H9 (cell line): Measurements from ENCODE around the gene MYOM1. TPM values are rescaled to one million over a fixed set of nuclear protein-coding genes. Genes with fewer than 3 reads are reported as not detected.

Experiments
- DNase-seq: peaks from one replicate; pipeline ENCODE4 v3.0.0-alpha.2; 2017
- H2AFZ ChIP-seq: one replicate; pipeline ENCODE4 v1.6.1; 2013; ENCODE audit warnings: mild to moderate bottlenecking, low read length, control low read depth, moderate library complexity
- H2AK5ac ChIP-seq: 2 replicates; pipeline ENCODE4 v1.6.1; 2013; ENCODE audit warnings: low read length, control low read depth, mixed read lengths; ENCODE audit not compliant: insufficient read length
- H2BK120ac ChIP-seq: one replicate; pipeline ENCODE4 v1.6.1; 2013; ENCODE audit warnings: low read depth, mild to moderate bottlenecking, low read length, control low read depth, inconsistent platforms; ENCODE audit not compliant: poor library complexity, severe bottlenecking
- H2BK12ac ChIP-seq: 2 replicates; pipeline ENCODE4 v1.6.1; 2013; ENCODE audit warnings: low read length, control low read depth, mixed read lengths, low read depth; ENCODE audit not compliant: insufficient read length
- H2BK15ac ChIP-seq: 2 replicates; pipeline ENCODE4 v1.6.1; 2013; ENCODE audit warnings: low read depth, low read length, control low read depth
- H2BK20ac ChIP-seq: one replicate; pipeline ENCODE4 v1.6.1; 2013; ENCODE audit warnings: low read depth, mild to moderate bottlenecking, low read length, control low read depth, inconsistent platforms; ENCODE audit not compliant: poor library complexity, severe bottlenecking
- H2BK5ac ChIP-seq: 2 replicates; pipeline ENCODE4 v1.6.1; 2013; ENCODE audit warnings: low read length, control low read depth, mixed read lengths; ENCODE audit not compliant: insufficient read length
- H3K14ac ChIP-seq: 2 replicates; pipeline ENCODE4 v1.6.1; 2013; ENCODE audit warnings: low read length, control low read depth; ENCODE audit not compliant: insufficient read depth
- H3K18ac ChIP-seq: 2 replicates; pipeline ENCODE4 v1.6.1; 2013; ENCODE audit warnings: low read depth, mild to moderate bottlenecking, mixed read lengths, low read length, control low read depth; ENCODE audit not compliant: insufficient read length
- H3K23ac ChIP-seq: 2 replicates; pipeline ENCODE4 v1.6.1; 2013; ENCODE audit warnings: low read length, control low read depth, mixed read lengths, low read depth; ENCODE audit not compliant: insufficient read length
- H3K23me2 ChIP-seq: 2 replicates; pipeline ENCODE4 v1.6.1; 2013; ENCODE audit warnings: low read depth, mild to moderate bottlenecking, mixed read lengths, low read length, control low read depth; ENCODE audit not compliant: insufficient read length, poor library complexity, severe bottlenecking
- H3K27ac ChIP-seq: 2 replicates; pipeline ENCODE4 v1.5.1; 2013; ENCODE audit warnings: low read length, control low read depth, mixed read lengths, low read depth; ENCODE audit not compliant: insufficient read length
- H3K27me3 ChIP-seq: 2 replicates; pipeline ENCODE4 v1.6.1; 2013; ENCODE audit warnings: low read length, control low read depth, inconsistent platforms; ENCODE audit not compliant: insufficient read depth
- H3K4ac ChIP-seq: 2 replicates; pipeline ENCODE4 v1.6.1; 2013; ENCODE audit warnings: low read depth, mild to moderate bottlenecking, control low read depth, inconsistent platforms, low read length, moderate library complexity
- H3K4me1 ChIP-seq: 2 replicates; pipeline ENCODE4 v1.6.1; 2013; ENCODE audit warnings: low read length, control low read depth, inconsistent platforms; ENCODE audit not compliant: insufficient read depth
- H3K4me2 ChIP-seq: 2 replicates; pipeline ENCODE4 v1.6.1; 2013; ENCODE audit warnings: low read length, control low read depth, mixed read lengths; ENCODE audit not compliant: insufficient read length, insufficient read depth
- H3K56ac ChIP-seq: 2 replicates; pipeline ENCODE4 v1.6.1; 2013; ENCODE audit warnings: low read depth, mild to moderate bottlenecking, mixed read lengths, low read length, control low read depth; ENCODE audit not compliant: insufficient read length
- H3K79me1 ChIP-seq: 2 replicates; pipeline ENCODE4 v1.6.1; 2013; ENCODE audit warnings: low read depth, mild to moderate bottlenecking, moderate library complexity, low read length, control low read depth, inconsistent platforms; ENCODE audit not compliant: insufficient read depth, poor library complexity, severe bottlenecking
- H3K79me2 ChIP-seq: 2 replicates; pipeline ENCODE4 v1.6.1; 2013; ENCODE audit warnings: low read length, control low read depth, inconsistent platforms; ENCODE audit not compliant: insufficient read depth
- H3K9ac ChIP-seq: 2 replicates; pipeline ENCODE4 v1.6.1; 2013; ENCODE audit warnings: low read length, control low read depth, mixed read lengths; ENCODE audit not compliant: insufficient read length; ENCODE audit errors: extremely low read depth
- H3K9me3 ChIP-seq: one replicate; pipeline ENCODE4 v1.6.1; 2013; ENCODE audit warnings: low read depth, low read length, inconsistent platforms; ENCODE audit not compliant: control insufficient read depth
- H3T11ph ChIP-seq: one replicate; pipeline ENCODE4 v1.6.1; 2013; ENCODE audit warnings: mild to moderate bottlenecking, low read length, control low read depth, inconsistent platforms
- H4K20me1 ChIP-seq: one replicate; pipeline ENCODE4 v1.6.1; 2013; ENCODE audit not compliant: control insufficient read depth, insufficient read length, insufficient read depth
- H4K5ac ChIP-seq: 2 replicates; pipeline ENCODE4 v1.6.1; 2013; ENCODE audit warnings: low read depth, mild to moderate bottlenecking, mixed read lengths, low read length, control low read depth; ENCODE audit not compliant: insufficient read length
- H4K8ac ChIP-seq: replicated peaks from 2 replicates; pipeline ENCODE4 v1.6.1; 2013; ENCODE audit warnings: low read length, control low read depth, mixed read lengths, low read depth; ENCODE audit not compliant: insufficient read length
- H4K91ac ChIP-seq: 2 replicates; pipeline ENCODE4 v1.6.1; 2013; ENCODE audit warnings: low read depth, mild to moderate bottlenecking, moderate library complexity, mixed read lengths, low read length, control low read depth; ENCODE audit not compliant: insufficient read length
- H3K27ac Mint-ChIP-seq, 3 experiments: 2 replicates in 2 of 3; 3 replicates in 1 of 3; pipeline ENCODE4 v1.8.0; 2020 to 2021; ENCODE audit warnings: mixed read lengths in 3 of 3, mild to moderate bottlenecking in 1 of 3, moderate library complexity in 1 of 3
- H3K27me3 Mint-ChIP-seq: 2 replicates; pipeline ENCODE4 v1.8.0; 2021; ENCODE audit warnings: low read depth, mild to moderate bottlenecking, moderate library complexity, mixed read lengths
- H3K36me3 Mint-ChIP-seq, 3 experiments: 2 replicates in 2 of 3; 3 replicates in 1 of 3; pipeline ENCODE4 v1.8.0; 2020 to 2021; ENCODE audit warnings: low read depth in 3 of 3, mixed read lengths in 3 of 3; ENCODE audit not compliant: insufficient read depth in 1 of 3
- H3K4me1 Mint-ChIP-seq, 2 experiments: 2 replicates each; pipeline ENCODE4 v1.8.0; 2020; ENCODE audit warnings: mixed read lengths in 2 of 2
- H3K4me3 Mint-ChIP-seq, 2 experiments: 2 replicates in 1 of 2; 3 replicates in 1 of 2; pipeline ENCODE4 v1.8.0; 2020 to 2021; ENCODE audit warnings: mild to moderate bottlenecking in 2 of 2, mixed read lengths in 2 of 2, moderate library complexity in 1 of 2
- H3K9me3 Mint-ChIP-seq, 2 experiments: 2 replicates in 1 of 2; 3 replicates in 1 of 2; pipeline ENCODE4 v1.8.0; 2020; ENCODE audit warnings: mild to moderate bottlenecking in 2 of 2, mixed read lengths in 2 of 2, moderate library complexity in 1 of 2
- CTCF ChIP-seq: fragments of 200-600 bp; sonication (generic); conservative IDR thresholded peaks from 3 replicates; pipeline ENCODE4 v1.8.0; 2021; ENCODE audit warnings: antibody characterized with exemption, mild to moderate bottlenecking
- WGBS: extraction: QIAGEN DNeasy Blood & Tissue Kit; methylation state at CpG from one replicate; pipeline ENCODE4 v1.1.7; 2013; ENCODE audit warnings: missing lambda C conversion rate, low lambda C conversion rate, mixed read lengths; ENCODE audit not compliant: insufficient read length; ENCODE audit errors: extremely low coverage; 5-methylcytosine and 5-hydroxymethylcytosine counted together
- total RNA-seq: library from RNA; stranded (reverse); gene quantifications from 2 replicates; pipeline ENCODE4 v1.2.1, GENCODE V29; 2021

The MYOM1 gene
- total RNA-seq, 1 experiment from 2014 or later: 0.17 TPM

- H3K4me1 Mint-ChIP-seq: peaks cover 5 to 6% of the 10 kb centered on the region in 2 experiments
- no peak overlapping the region for H2BK120ac ChIP-seq
- no peak overlapping the region for H2AK5ac ChIP-seq
- H4K8ac ChIP-seq: no peak overlapping the region
- TF ChIP-seq CTCF: no peak
- H4K5ac ChIP-seq: no peak overlapping the region
- no peaks in the 10 kb centered on the region for H3K27me3 Mint-ChIP-seq
- H3K79me2 ChIP-seq: no peaks in the 10 kb centered on the region
- H3K4me3 Mint-ChIP-seq: no peak overlapping the region
- no peak overlapping the region for H2BK20ac ChIP-seq
- no peaks in the 10 kb centered on the region for H3K4me1 ChIP-seq
- no peaks in the 10 kb centered on the region for H3K9me3 ChIP-seq
- no peak overlapping the region for H3K27ac ChIP-seq
- no peak overlapping the region for H3K56ac ChIP-seq
- no peaks in the 10 kb centered on the region for H3K23me2 ChIP-seq
- no peaks in the 10 kb centered on the region for H3K27me3 ChIP-seq
- no CpG with 5 or more reads among the region's 2 CpGs for WGBS
- no peak overlapping the region for H4K91ac ChIP-seq
- H3K9me3 Mint-ChIP-seq: peaks cover 4 to 5% of the 10 kb centered on the region in 2 experiments; a peak in 2 of 5 replicates
- H3K27ac Mint-ChIP-seq: no peak overlapping the region
- H3K18ac ChIP-seq: no peak overlapping the region
- DNase-seq: no peak
- H3K4ac ChIP-seq: no peak overlapping the region
- H3K14ac ChIP-seq: no peak overlapping the region; the same call in 1 of the 2 replicates
- H2AFZ ChIP-seq: no peak overlapping the region
- H4K20me1 ChIP-seq: no peaks in the 10 kb centered on the region
- H2BK15ac ChIP-seq: no peak overlapping the region
- no peak overlapping the region for H3T11ph ChIP-seq
- H3K36me3 Mint-ChIP-seq: peaks cover 0 to 4% (median 2%) of the 10 kb centered on the region in 3 experiments; a peak in 4 of 7 replicates
- no peak overlapping the region for H2BK5ac ChIP-seq
- no peak overlapping the region for H2BK12ac ChIP-seq
- H3K4me2 ChIP-seq: no peak overlapping the region
- H3K79me1 ChIP-seq: no peaks in the 10 kb centered on the region
- H3K23ac ChIP-seq: no peak overlapping the region
- H3K9ac ChIP-seq: no peak overlapping the region
Observed at GRCh38 chr18:3207565-3207964, 12.2 kb downstream of the MYOM1 start.
